NCI-H774 (cell line): ENCODE results near the gene NEU4.

Source experiments
- DNase-seq: peaks from one replicate; lab custom pipeline; 2025; lab: John Stamatoyannopoulos, UW

NEU4 gene

GRCh38 chr2:241865957-241866789 is 57.2 kb downstream of the NEU4 start:
- DNase-seq, result no peak
